Stomach (tissue), 9 donors: Measurements from ENCODE around the gene ALDH3B1. TPM values are rescaled to one million over a fixed set of nuclear protein-coding genes. Genes with fewer than 3 reads are reported as not detected.

Source experiments
- DNase-seq, 2 donors: peaks; one replicate each; pipeline versions ENCODE4 v3.0.0 to v3.0.0-alpha.2; 2013 to 2019
- H3K27ac ChIP-seq, 5 donors: fragments of 200-600 bp in 4 of 5; sonication (generic) in 4 of 5; one replicate each; pipeline ENCODE4 v1.5.1; 2013 to 2019; ENCODE audit warnings: mild to moderate bottlenecking in 1 of 5, moderate library complexity in 1 of 5
- H3K27me3 ChIP-seq, 3 donors: fragments of 200-600 bp; sonication (generic); one replicate each; pipeline ENCODE4 v1.5.1; 2017 to 2019; ENCODE audit warnings: mixed run types in 1 of 3
- H3K36me3 ChIP-seq, 4 donors: fragments of 200-600 bp; sonication (generic); 1 replicate in 3 of 4; 2 replicates in 1 of 4; pipeline ENCODE4 v1.5.1; 2016 to 2019
- H3K4me1 ChIP-seq, 4 donors: fragments of 200-600 bp; sonication (generic); one replicate each; pipeline ENCODE4 v1.5.1; 2016 to 2019
- H3K4me3 ChIP-seq, 4 donors: fragments of 200-600 bp; sonication (generic) in 3 of 4; one replicate each; pipeline ENCODE4 v1.5.1; 2016 to 2019; ENCODE audit warnings: mild to moderate bottlenecking in 1 of 4
- H3K9me3 ChIP-seq, 4 donors: fragments of 200-600 bp; sonication (generic); one replicate each; pipeline ENCODE4 v1.5.1; 2016 to 2019
- CTCF ChIP-seq, 7 experiments: fragments of 450-650 bp in 4 of 7; fragments of 200-600 bp in 3 of 7; sonication (generic) in 3 of 7; IDR thresholded peaks; one replicate each; pipeline ENCODE4 v1.5.1; 2016 to 2019; ENCODE audit warnings: antibody characterized with exemption in 7 of 7, control low read depth in 2 of 7, mild to moderate bottlenecking in 1 of 7
- EP300 ChIP-seq: sonication (generic); formaldehyde crosslinking; IDR thresholded peaks from one replicate; pipeline ENCODE4 v1.6.1; 2017; ENCODE audit warnings: antibody characterized with exemption
- POLR2A ChIP-seq, 4 donors: fragments of 450-650 bp; IDR thresholded peaks; one replicate each; pipeline ENCODE4 v1.6.1; 2016; ENCODE audit warnings: antibody characterized with exemption in 4 of 4, control low read depth in 2 of 4, mild to moderate bottlenecking in 1 of 4, moderate library complexity in 1 of 4
- POLR2AphosphoS5 ChIP-seq, 3 donors: sonication (generic); formaldehyde crosslinking; IDR thresholded peaks; one replicate each; pipeline ENCODE4 v1.6.1; 2016; ENCODE audit warnings: antibody characterized with exemption in 3 of 3
- WGBS, 5 donors: extraction: QIAGEN DNeasy Blood & Tissue Kit in 3 of 5; methylation state at CpG; one replicate each; pipeline versions ENCODE4 v1.1.5 to v1.1.7; 2013 to 2018; 5-methylcytosine and 5-hydroxymethylcytosine counted together
- intact Hi-C: fragments of 100-400 bp; cut with DNase I; formaldehyde crosslinking; loops from one replicate; pipeline ENCODE4 v1.15.1; 2023; ENCODE audit warnings: low total_unique reads
- polyA plus RNA-seq, 3 donors: library from polyadenylated mRNA; stranded (reverse); fragments of 200-250 nt; gene quantifications; one replicate each; pipeline ENCODE4 v1.2.3, GENCODE V29; 2013
- total RNA-seq, 5 donors: library from RNA; depleted of rRNA; stranded (reverse); fragments of >200 nt; gene quantifications; one replicate each; pipeline versions ENCODE4 v1.1.0 to v1.2.3, GENCODE V29; 2014 to 2016
- donor health status: healthy with polysubstance abuse.
- donor health status: Bipolar disorder and iron deficiency.
- donor health status: healthy.

ALDH3B1 gene
- total and polyA plus RNA-seq, 8 donors, result 2.9 to 55.0 (median 13.0) TPM

- intact Hi-C loops, result no loop called here
- 11 to 26% (median 17%) methylated on average over 7 to 10 of the region's 10 CpGs for WGBS, 5 donors
- H3K4me1 ChIP-seq, result peaks cover 55 to 89% (median 75%) of the 10 kb centered on the region in 4 donors
- H3K27me3 ChIP-seq, result no peaks in the 10 kb centered on the region
- H3K9me3 ChIP-seq, result no peaks in the 10 kb centered on the region
- peaks cover 20 to 55% (median 51%) of the 10 kb centered on the region in 4 donors for H3K36me3 ChIP-seq
- peak overlapping the region; percentile 87 to 93 (median 91) for H3K27ac ChIP-seq
- H3K4me3 ChIP-seq, result peak overlapping the region; percentile 54 to 76 (median 70)
- no peak for TF ChIP-seq CTCF (IDR thresholded peaks at IDR 0.05)
- TF ChIP-seq EP300, result no peak
- TF ChIP-seq POLR2AphosphoS5 (IDR thresholded peaks at IDR 0.05), result no peak
- TF ChIP-seq POLR2A (IDR thresholded peaks at IDR 0.05), result no peak
- peak in 1 of 2 donors; percentile 61 for DNase-seq
These were observed 29.5 kb downstream of the ALDH3B1 start for GRCh38 chr11:68039526-68040086.

GRCh38 chr11:68040101-68040956, 30.2 kb downstream of the ALDH3B1 start:
- Histone ChIP-seq H3K36me3 (peaks cover 28 to 56% (median 51%) of the 10 kb centered on the region in 4 donors), H3K4me3 (peak overlapping the region; percentile 54 to 76 (median 70)), H3K27ac (peak overlapping the region; percentile 87 to 93 (median 91)), H3K9me3 (no peaks in the 10 kb centered on the region), H3K27me3 (no peaks in the 10 kb centered on the region), H3K4me1 (peaks cover 55 to 88% (median 75%) of the 10 kb centered on the region in 4 donors)
- intact Hi-C loops, result no loop called here
- 4 to 8% (median 7%) methylated on average over 19 to 22 of the region's 22 CpGs for WGBS, 5 donors
- TF ChIP-seq POLR2AphosphoS5 (IDR thresholded peaks at IDR 0.05), result peak in 2 of 3 donors; percentile 55
- no peak for TF ChIP-seq EP300
- DNase-seq, result peak; percentile 75 to 91

- intact Hi-C loops, result no loop called here
- H3K27ac ChIP-seq, result peak overlapping the region; percentile 87 to 93 (median 91)
- no peaks in the 10 kb centered on the region for H3K9me3 ChIP-seq
- 60 to 78% (median 65%) methylated on average over 17 to 23 of the region's 23 CpGs for WGBS, 5 donors
- H3K27me3 ChIP-seq, result no peaks in the 10 kb centered on the region
- H3K4me1 ChIP-seq, result peaks cover 55 to 82% (median 73%) of the 10 kb centered on the region in 4 donors
- DNase-seq, result no peak
- TF ChIP-seq POLR2AphosphoS5 (IDR thresholded peaks at IDR 0.05) (no peak), EP300 (no peak), POLR2A (IDR thresholded peaks at IDR 0.05) (no peak), CTCF (IDR thresholded peaks at IDR 0.05) (no peak)
- peaks cover 33 to 56% (median 54%) of the 10 kb centered on the region in 4 donors for H3K36me3 ChIP-seq
- H3K4me3 ChIP-seq, result peak overlapping the region; percentile 54 to 76 (median 70)
These were observed 30.9 kb downstream of the ALDH3B1 start for GRCh38 chr11:68040957-68041591.

- DNase-seq, result no peak
- Histone ChIP-seq H3K4me1 (peaks cover 49 to 75% (median 67%) of the 10 kb centered on the region in 4 donors), H3K9me3 (no peaks in the 10 kb centered on the region), H3K27me3 (no peaks in the 10 kb centered on the region), H3K36me3 (peaks cover 40 to 56% (median 54%) of the 10 kb centered on the region in 4 donors), H3K4me3 (peak overlapping the region in 2 of 4 donors; percentile 54 to 69), H3K27ac (peak overlapping the region; percentile 87 to 93 (median 91))
- intact Hi-C loops, result no loop called here
- no peak for TF ChIP-seq POLR2AphosphoS5 (IDR thresholded peaks at IDR 0.05)
- no peak for TF ChIP-seq EP300
- no peak for TF ChIP-seq CTCF (IDR thresholded peaks at IDR 0.05)
- 78 to 86% (median 81%) methylated on average over 9 to 12 of the region's 12 CpGs for WGBS, 5 donors
These were observed 31.6 kb downstream of the ALDH3B1 start for GRCh38 chr11:68041617-68042218.
